MM.1S (cell line): ENCODE data around the gene TOR1AIP1.

Source experiments
- CTCF ChIP-seq: fragments of 300-600 bp; sonication (generic); IDR thresholded peaks from 2 replicates; pipeline ENCODE4 v1.5.1; 2016; ENCODE audit warnings: antibody characterized with exemption, low read length, mixed read lengths
- EZH2 ChIP-seq: fragments of 300-600 bp; sonication (generic); optimal IDR thresholded peaks from 2 replicates; pipeline ENCODE3; 2017; ENCODE audit warnings: low read depth, mild to moderate bottlenecking, antibody characterized with exemption, low read length, mixed read lengths

- TF ChIP-seq CTCF: no peak
- no peak for TF ChIP-seq EZH2
Measured at GRCh38 chr1:179935909-179936496, 53.9 kb downstream of the TOR1AIP1 start.
